Measurements from ENCODE around the gene KCNH5. TPM values are rescaled to one million over a fixed set of nuclear protein-coding genes. Genes with fewer than 3 reads are reported as not detected.

The KCNH5 gene
- total RNA-seq, 4 donors from 2014 or later, result 0.04 to 0.27 (median 0.15) TPM

DNA sequence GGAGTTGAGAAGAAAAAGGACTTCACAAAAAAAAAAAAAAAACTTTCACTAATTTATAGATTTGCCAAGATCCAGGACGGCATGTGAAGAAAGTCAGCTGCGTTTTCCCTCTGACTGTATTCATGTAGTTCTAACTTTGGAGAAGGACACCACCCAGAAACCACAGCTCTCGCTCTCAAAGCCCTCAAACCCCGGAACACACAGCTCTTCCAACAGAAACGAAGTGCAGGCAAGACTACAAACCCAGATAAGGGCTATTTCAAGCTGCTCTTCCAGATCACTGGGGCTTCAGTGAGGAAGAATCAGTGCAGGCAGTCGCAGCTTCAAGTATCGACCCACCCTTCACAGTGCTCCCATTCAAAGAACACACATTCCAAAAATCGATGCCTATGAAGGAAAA lies 13.2 kb downstream of the KCNH5 start:
- WGBS, 2 donors (ENCODE audit: low coverage in 1 of 2), result 46 to 53% methylated on average over 7 to 8 of the region's 8 CpGs
- Histone ChIP-seq H3K4me3 (no peak overlapping the region), H3K4me1 (no peaks in the 10 kb centered on the region), H3K36me3 (no peaks in the 10 kb centered on the region), H3K9me3 (no peaks in the 10 kb centered on the region), H3K27ac (no peak overlapping the region), H3K27me3 (no peaks in the 10 kb centered on the region)
- ATAC-seq, result no peak
- TF ChIP-seq, protein P1, sequence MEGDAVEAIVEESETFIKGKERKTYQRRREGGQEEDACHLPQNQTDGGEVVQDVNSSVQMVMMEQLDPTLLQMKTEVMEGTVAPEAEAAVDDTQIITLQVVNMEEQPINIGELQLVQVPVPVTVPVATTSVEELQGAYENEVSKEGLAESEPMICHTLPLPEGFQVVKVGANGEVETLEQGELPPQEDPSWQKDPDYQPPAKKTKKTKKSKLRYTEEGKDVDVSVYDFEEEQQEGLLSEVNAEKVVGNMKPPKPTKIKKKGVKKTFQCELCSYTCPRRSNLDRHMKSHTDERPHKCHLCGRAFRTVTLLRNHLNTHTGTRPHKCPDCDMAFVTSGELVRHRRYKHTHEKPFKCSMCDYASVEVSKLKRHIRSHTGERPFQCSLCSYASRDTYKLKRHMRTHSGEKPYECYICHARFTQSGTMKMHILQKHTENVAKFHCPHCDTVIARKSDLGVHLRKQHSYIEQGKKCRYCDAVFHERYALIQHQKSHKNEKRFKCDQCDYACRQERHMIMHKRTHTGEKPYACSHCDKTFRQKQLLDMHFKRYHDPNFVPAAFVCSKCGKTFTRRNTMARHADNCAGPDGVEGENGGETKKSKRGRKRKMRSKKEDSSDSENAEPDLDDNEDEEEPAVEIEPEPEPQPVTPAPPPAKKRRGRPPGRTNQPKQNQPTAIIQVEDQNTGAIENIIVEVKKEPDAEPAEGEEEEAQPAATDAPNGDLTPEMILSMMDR (IDR thresholded peaks at IDR 0.05), result no peak
- no peak for TF ChIP-seq POLR2A (IDR thresholded peaks at IDR 0.05)

DNA sequence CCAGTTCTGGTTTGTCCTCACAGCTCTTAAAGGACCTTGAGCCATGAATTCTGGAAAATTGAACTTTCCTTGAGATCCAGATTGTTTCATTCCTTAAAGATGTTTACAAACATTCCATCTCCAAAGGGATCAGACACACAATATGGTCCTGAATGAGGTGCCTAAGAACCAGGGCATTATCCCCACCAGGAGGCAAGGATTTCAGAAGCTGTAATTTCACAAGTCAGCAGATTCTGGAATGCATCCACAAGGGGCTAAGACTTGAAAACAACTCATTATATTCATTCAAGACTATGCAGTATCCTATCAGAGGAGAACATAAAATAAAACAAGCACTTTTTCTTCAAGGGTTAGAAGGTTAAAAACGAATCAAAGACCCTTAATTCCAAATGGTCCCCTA lies 15.1 kb downstream of the KCNH5 start:
- no peak for TF ChIP-seq POLR2A (IDR thresholded peaks at IDR 0.05)
- TF ChIP-seq, protein P1 (IDR thresholded peaks at IDR 0.05), result no peak
- no peak for TF ChIP-seq EP300 (IDR thresholded peaks at IDR 0.05)
- no peak for TF ChIP-seq POLR2AphosphoS5 (IDR thresholded peaks at IDR 0.05)
- H3K27ac ChIP-seq, result no peak overlapping the region
- ATAC-seq, result no peak
- 64 to 80% methylated on average over 1 of the region's 1 CpG for WGBS, 2 donors (ENCODE audit: low coverage in 1 of 2)
- no peaks in the 10 kb centered on the region for H3K36me3 ChIP-seq
- no peaks in the 10 kb centered on the region for H3K4me1 ChIP-seq
- no peaks in the 10 kb centered on the region for H3K9me3 ChIP-seq
- no peak overlapping the region for H3K4me3 ChIP-seq
- no peaks in the 10 kb centered on the region for H3K27me3 ChIP-seq

DNA sequence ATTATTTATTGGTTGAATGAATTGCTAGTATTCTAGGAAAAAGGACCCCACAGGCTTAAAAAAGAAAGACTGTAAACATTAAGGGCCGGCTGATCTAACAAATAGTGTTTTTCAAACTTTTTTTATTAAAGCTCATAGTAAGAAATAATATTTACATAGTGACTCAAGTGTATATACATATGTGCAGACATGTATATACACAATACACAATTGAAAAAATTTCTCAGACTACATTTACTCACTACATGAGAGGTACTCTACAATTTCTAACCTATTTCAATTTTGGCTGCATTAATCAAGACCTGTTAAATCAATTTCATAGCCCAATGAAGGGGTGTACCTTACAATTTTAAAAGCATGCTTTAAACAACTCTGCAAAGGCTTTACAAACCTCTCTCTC lies 17.5 kb downstream of the KCNH5 start:
- no peak overlapping the region for H3K4me3 ChIP-seq
- H3K27ac ChIP-seq, result no peak overlapping the region
- no peak for ATAC-seq
- no peaks in the 10 kb centered on the region for H3K36me3 ChIP-seq
- TF ChIP-seq, protein P1 (IDR thresholded peaks at IDR 0.05), result no peak
- TF ChIP-seq EP300 (IDR thresholded peaks at IDR 0.05) (no peak), POLR2AphosphoS5 (IDR thresholded peaks at IDR 0.05) (no peak), POLR2A (IDR thresholded peaks at IDR 0.05) (no peak)
- H3K27me3 ChIP-seq, result no peaks in the 10 kb centered on the region
- WGBS, 2 donors (ENCODE audit: low coverage in 1 of 2), result 0 to 48% methylated on average over 1 of the region's 1 CpG
- H3K9me3 ChIP-seq, result no peaks in the 10 kb centered on the region
- no peaks in the 10 kb centered on the region for H3K4me1 ChIP-seq

DNA sequence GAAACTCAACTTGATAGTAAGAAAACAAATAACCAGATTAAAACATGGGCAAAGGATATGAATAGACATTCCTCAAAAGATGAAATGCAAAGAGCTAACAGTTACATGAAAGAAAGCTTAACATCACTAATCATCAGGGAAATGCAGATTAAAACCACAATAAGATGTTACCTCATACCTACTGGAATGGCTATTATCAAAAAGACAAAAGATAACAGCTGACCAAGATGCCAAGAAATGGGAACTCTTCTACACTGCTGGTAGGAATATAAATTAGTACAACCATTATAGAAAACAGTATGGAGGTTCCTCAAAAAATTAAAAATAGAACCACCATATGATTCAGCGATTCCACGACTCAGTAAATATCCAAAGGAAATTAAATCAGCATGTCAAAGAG lies 18.8 kb downstream of the KCNH5 start:
- TF ChIP-seq POLR2A (IDR thresholded peaks at IDR 0.05) (no peak), EP300 (IDR thresholded peaks at IDR 0.05) (no peak), POLR2AphosphoS5 (IDR thresholded peaks at IDR 0.05) (no peak)
- TF ChIP-seq, protein P1 (IDR thresholded peaks at IDR 0.05), result no peak
- H3K27ac ChIP-seq, result no peak overlapping the region
- no peaks in the 10 kb centered on the region for H3K36me3 ChIP-seq
- no peaks in the 10 kb centered on the region for H3K27me3 ChIP-seq
- no peaks in the 10 kb centered on the region for H3K4me1 ChIP-seq
- no peak for ATAC-seq
- 83 to 100% methylated on average over 2 of the region's 2 CpGs for WGBS, 2 donors (ENCODE audit: low coverage in 1 of 2)
- no peak overlapping the region for H3K4me3 ChIP-seq
- H3K9me3 ChIP-seq, result no peaks in the 10 kb centered on the region

DNA sequence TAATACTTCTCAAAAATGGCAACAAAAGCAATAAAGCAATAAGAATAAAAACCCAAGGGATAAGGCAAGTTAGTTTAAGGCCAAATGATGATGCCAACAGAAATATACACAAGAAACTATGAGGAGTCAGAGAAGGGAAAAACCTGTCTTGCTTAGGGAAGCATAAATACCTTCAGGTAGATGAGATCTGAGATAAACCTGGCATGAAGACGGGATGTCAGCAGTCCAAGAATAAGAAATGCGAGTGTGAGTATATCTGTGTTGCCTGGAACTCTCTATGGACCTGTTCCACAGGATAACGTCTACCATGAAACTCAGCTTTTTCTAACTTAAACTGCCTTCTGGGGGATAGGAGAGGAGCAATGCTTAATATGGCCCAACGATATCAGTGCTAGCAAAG lies 30.6 kb downstream of the KCNH5 start:
- Histone ChIP-seq H3K4me3 (no peak overlapping the region), H3K9me3 (no peaks in the 10 kb centered on the region), H3K4me1 (no peaks in the 10 kb centered on the region), H3K36me3 (no peaks in the 10 kb centered on the region), H3K27ac (no peak overlapping the region), H3K27me3 (no peaks in the 10 kb centered on the region)
- TF ChIP-seq EP300 (IDR thresholded peaks at IDR 0.05) (no peak), POLR2AphosphoS5 (IDR thresholded peaks at IDR 0.05) (no peak), POLR2A (IDR thresholded peaks at IDR 0.05) (no peak)
- TF ChIP-seq, protein P1 (IDR thresholded peaks at IDR 0.05), result no peak
- WGBS, 2 donors (ENCODE audit: low coverage in 1 of 2), result 47 to 81% methylated on average over 3 to 4 of the region's 4 CpGs
- ATAC-seq, result no peak
